GM21576 (cell line): ENCODE data around the gene PHF23.

Experiments
- ATAC-seq: cut with Tn5 transposase; IDR thresholded peaks from one replicate; pipeline ENCODE4 v1.9.1; 2021; ENCODE audit warnings: mild to moderate bottlenecking, moderate library complexity; ENCODE audit not compliant: unreplicated experiment

PHF23 gene

DNA sequence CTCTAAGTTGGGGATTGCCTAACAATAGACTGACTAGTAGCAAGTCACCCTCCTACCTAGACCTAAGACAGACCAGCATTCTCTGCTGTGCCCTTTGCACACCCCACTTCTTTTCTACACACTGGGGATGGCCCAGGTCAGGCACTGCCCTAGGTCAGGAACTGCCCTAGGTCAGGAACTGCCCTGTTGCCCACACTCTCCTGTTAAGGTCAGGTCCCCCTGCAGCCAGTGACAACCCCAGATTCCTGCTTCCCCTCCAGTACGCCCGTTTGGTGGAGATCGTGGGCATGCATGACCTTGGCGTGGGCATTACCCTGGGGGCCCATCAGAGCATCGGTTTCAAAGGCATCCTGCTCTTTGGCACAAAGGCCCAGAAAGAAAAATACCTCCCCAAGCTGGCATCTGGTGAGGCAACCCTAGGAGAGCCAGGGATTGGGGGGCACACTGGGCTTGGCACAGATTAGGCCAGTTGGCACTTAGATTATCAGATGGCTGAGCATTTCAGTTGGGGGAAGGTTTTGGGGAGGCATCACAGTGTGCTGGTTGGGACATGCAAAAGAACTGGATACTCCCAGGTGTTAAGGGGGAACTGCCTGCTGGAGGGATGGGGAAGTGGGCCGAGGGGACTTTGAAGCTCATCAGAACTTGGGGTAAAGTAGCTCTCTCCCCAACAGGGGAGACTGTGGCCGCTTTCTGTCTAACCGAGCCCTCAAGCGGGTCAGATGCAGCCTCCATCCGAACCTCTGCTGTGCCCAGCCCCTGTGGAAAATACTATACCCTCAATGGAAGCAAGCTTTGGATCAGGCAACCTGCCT, 17.8 kb downstream of the PHF23 start:
- no peak for ATAC-seq

DNA sequence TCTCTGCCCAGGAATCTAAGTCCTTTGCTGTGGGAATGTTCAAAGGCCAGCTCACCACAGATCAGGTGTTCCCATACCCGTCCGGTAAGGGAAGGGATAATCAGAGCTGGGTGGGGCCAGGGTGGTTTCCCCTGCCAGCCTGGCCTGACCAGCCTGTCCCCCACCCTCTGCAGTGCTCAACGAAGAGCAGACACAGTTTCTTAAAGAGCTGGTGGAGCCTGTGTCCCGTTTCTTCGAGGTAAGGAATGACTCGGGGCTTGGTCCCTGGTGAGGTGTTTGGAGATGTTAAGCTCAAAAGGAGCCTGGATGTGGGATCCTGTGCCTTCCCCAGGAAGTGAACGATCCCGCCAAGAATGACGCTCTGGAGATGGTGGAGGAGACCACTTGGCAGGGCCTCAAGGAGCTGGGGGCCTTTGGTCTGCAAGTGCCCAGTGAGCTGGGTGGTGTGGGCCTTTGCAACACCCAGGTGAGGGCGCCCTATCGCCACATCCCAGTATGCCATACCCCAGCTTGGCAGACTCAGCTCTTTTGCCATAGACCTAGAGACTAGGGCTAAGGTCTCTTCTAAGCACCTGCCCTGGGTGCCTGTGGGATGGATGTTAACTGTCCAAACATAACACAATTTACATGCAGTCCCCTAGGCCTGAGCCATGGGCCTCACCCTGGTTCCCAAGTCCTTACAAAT, 18.5 kb downstream of the PHF23 start:
- ATAC-seq = no peak

DNA sequence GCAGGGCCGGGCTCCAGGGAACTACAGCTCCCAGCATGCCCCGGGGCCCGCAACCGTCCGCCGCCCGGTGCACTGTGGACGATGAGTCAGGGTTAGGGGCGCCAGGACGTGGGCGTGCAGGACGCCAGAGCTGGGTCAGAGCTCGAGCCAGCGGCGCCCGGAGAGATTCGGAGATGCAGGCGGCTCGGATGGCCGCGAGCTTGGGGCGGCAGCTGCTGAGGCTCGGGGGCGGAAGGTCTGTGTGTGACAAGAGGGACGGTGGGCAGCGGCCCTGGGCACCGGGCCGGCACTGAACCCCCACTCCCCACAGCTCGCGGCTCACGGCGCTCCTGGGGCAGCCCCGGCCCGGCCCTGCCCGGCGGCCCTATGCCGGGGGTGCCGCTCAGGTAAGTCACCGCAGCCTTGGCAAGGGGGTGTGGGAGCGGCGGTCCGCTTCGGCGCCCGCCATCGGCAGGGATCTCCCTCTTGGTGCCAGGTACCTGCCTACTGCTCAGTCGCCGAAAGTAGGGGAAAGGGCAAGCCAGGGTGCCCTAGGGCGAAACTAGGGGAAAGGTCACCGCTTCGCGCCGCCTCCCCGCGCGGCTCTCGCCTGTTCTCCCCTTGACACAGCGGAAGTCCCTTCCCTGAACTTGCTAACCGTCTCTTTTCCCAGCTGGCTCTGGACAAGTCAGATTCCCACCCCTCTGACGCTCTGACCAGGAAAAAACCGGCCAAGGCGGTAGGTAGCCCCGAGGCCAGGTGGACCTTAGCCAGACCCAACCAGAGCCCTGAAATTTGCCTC, 19.3 kb downstream of the PHF23 start, which contains the start of the genes ACADVL and DLG4:
ACADVL (plus strand) TSS at position 127 of the 781 bp plus-strand sequence; CDS start at position 174, 47 bp downstream.
DLG4 (minus strand) TSS at position 25 of the 781 bp plus-strand sequence.
- peak; percentile 44 for ATAC-seq

DNA sequence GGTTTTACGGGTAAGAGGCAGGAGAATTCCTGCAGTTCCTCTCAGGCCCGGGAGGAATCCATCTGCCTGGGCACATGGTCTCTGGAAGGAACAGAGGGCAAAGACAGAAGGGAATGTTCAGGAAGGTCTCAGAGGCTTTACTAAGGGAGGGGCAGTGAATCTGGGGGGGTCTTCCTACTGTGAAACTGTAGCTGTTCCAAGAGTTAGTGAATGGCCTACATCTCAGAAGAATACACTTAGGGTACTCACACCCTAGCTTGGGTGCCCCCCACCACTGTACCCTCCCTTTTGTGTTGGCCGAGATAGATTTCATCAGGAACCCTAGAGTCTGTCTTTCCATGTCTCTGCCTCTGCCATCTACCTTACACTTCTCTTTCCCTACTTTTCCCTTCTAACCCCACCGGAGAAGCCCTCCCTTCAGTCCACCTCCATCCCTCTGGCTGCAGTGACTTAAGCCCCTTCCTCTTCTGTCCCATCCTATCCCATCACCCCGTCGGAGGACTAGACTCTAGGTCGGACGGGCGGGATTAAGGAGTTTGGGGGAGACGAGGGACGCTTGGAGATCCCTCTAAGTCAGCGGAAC, 19.9 kb downstream of the PHF23 start:
- ATAC-seq = no peak

DNA sequence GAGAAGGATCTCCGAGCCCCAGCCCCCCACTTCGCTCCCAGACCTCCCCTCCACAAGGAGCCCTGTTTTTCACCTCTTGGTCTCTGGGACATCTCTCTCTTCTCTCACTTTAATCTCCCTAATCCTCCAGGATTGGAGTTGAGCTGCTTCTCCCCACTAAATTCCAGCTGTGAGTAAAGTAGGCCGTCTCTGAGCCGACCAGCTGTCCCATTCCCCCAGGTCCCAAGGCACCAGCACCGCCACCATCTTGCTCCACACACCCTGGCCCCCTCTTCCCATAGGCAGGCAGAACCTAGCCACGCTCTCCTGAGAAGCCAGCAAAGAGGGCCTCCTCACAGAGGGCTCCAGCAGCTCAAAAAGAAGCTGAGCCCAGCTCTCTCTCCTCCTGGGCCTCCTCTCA, 20.5 kb downstream of the PHF23 start:
- ATAC-seq = no peak

DNA sequence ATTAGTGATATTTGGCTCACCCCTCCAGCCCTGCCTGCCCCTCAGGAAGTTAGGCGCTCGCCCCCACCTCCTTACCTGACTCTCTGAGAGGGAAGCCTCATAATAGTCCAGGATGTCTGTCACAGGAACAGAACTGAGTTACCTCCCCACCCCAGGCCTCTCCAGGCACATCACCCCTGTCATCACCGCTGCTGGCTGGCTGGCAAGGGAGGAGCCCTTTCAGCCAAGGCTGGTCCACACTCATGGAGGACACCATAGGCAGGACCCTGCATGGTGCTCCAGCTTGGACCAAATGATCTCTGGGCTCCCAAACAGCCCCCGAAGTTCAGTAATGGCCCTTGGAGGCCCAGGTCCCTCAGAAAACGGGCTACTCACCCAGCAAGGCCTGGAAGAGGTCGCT, 21.1 kb downstream of the PHF23 start:
- ATAC-seq = no peak

DNA sequence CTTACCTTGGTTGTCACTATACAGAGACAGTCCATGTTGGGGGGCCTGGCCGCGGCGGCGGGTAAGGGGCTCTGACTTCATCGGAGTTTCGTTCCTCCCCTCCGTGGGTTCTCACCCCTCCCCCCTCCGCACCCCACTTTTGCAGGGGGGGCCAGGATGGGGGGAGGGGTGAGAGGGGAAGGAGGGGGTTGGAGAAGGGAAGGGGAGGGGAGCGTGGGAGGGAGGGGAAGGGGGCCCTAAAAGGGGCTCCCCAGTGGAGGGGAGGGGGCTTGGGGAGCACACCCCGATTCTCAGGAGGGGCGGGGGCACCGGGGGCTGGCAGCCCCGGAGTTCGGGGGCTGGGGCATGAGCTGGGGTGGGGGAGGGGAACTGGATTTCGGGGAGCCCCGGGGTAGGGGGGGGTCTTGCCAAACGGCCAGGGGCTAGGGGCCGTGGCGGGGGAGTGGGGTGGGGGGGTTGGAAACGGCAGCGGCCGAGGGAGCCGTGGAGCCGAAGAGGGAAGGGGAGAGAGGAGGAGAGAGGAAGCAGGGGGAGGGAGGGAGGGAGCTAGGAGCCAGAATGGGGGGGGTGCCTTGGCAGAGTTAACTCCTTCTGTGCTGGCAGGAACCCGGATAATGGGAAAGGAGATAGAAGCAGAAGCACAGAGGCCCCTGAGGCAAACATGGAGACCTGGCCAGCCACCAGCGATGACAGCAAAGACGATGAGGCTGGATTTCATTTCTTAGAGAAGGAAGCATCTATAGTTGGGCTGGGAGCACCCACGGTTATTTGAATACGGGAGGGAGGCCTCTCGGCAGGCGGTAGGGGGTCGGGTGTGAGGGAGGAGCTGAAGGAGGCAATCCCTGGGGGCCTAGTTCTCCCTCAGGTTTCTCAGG, 21.9 kb downstream of the PHF23 start:
- ATAC-seq = no peak

DNA sequence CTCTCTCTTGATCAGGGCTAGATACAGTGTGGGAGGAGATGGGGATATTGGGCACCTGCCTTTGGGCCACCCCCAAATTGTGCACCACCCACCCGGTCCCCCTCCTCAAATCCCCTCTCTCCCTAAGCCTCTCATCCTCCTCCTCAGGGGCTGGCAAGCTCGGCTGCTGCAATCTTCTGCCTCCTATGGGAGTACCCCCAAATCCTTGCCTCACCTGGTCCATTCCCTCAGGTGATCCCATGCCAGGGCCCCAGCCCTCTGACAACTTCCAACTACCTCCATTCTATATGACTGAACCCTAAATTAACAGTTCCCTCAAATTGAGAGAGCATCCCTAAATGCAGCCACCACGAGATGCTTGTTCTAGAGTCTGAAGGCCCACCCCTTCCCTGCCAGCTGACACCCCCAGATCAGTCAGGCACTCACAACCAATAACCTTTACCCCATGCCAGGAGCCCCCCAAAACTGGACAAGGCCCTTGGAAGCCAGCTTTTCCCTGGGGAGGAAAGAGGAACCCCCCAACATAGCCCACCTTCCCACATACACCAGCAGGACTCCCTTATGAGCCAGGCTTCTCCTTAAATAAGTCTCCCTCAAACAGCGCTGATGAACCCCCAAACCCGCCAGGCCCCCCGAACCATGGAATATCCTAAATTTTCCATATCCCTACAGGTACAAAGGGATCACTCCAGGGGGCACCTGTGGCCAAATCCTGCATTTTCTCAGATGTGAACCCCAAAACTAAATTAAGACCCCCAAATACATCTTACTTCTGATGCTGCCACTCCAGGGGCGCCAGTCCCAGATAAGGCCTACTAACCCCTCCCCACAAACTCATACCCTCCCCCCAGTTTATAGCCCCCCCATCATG, 22.8 kb downstream of the PHF23 start:
- ATAC-seq = no peak

DNA sequence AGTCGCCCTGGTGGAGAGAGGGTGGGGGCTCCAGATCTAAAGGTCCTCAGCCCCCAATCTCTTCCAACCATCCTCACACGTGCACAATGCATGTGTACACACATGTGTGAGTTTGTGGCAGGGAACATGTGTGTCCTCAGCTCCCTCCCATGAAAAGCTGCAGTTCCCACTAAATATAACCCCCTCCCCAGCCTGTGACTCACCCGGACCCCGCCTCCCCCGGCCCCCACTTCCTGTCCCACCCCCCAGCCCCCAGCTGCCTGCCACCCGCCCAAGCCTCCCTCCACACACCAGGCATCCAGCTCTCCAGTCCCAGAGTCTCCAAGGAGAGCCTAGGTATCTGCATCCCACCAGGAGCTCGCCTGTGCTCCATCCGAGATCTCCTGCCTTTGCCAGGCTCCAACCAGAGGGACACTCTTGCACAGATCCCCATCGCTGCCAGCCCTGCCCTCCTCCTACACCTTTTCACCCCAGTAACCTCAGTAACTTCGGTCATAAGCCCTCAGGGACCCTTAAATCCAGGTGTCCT, 23.5 kb downstream of the PHF23 start:
- ATAC-seq = no peak

DNA sequence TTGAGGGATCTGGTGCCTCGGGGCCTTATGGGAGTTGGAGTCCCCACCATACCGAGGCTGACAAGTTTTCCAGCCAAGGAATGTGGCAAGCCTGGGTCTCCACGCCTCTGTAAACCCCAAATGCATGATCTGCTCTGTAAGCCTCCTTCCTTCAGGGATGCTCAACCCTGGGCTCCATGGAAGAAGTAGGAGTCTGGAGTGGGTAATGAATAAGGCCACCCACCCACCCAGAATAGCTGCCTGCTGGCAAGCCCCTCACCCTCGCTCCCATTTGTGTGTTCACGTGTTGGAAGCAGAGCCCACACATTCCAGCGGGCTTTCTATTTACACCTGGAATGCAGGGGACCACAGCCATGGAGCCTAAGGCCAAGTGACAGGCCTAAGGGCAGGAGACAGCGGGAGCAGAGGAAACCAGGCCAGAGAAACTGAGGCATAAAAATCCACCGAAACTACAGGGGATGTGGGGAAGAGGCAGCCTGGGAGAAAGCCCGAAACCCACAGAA, 24.1 kb downstream of the PHF23 start:
- no peak for ATAC-seq

DNA sequence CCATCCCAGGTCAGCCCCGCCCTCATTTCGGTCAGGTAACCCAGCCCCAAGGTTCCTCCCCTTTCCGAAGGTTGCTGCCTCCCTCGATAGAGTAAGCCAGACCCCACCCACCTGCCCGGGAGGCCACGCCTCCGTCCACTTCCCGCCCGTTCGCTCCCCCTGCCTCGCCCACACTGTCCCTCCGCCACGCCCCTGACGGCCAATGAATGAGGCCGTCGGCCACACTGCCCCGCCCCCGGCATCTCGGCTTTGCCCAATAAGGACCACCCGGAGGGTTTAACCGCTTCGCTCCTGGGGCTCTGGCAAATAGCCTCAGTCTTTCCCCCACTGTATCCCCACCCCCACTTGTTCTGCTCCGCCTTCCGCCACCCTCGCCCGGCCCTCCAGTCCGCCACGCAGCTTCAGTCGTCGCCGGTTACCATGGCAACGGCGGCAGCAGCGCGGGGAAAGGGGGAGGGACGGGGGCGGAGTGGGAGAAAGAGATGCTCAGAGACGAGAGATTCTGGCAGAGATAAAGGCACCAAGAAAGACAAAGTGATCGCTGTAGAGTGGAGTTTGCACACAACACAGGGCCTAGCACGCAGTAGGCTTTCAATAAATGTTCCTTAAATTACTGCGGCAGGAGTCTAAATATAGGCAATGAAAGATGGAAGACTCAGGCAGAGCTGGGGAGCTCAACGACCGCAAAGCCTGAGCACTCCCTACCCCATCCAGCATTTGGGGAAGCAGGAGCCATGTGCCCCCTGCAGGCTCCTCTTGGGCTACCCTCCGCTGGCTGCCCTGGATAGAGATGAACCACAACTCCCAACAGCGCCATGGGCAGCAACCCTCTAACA, 24.7 kb downstream of the PHF23 start:
- ATAC-seq = peak; percentile 75

DNA sequence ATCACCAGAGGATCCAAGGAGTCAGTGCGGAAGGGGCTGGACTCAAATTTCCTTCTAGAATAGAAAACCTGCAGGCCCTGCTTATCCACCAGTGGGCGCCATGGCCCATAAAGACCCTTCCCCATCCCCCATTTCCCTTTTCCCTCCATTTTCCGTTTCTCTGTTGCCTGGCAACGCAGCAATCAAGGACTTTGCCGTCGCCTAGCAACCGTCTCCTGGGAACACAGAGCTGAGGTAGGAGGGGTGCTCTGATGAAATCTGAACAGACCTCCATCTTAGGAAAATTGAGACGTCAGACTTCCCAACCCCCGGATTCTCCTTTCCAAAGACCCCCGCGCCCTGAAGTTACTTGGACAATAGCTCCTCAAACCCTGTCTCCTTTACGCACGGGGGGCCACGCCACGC, 25.4 kb downstream of the PHF23 start:
- no peak for ATAC-seq

DNA sequence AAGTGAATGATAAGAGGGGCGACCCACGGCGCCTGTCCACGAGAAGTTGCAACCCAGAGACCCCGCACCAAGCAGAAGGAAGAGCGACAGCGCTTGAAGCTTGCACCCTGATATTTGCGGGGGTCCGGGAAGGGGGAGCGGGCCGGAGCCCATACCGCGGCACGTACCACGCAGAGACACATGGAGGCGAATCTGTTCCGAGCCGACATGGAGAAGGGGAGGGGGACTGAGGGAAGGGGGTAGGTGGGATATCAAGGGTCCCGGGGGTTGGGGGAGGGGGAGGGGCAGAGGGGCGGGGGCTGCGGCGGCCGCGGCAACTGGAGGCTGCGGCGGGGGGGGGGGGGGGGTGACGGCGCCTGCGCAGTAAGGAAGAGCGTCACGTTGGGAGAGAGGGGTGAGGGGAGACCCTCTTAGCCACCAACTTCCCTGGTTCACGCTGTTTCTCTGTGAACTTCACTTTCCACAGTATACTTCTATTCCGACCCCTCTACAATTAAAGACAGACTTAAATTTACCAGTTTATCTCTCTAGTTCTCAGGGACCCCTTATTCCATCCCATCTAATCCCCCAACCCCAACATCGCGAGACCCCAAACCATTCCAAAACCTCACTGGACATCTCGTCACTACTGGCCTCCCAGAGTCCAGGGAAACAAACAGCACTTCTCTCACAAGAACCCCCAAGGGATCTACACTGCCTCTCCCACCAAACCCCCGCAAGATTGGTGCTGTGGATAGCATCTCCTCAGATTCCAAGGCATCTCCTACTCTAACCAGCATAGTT, 27.6 kb downstream of the PHF23 start:
- ATAC-seq = no peak

DNA sequence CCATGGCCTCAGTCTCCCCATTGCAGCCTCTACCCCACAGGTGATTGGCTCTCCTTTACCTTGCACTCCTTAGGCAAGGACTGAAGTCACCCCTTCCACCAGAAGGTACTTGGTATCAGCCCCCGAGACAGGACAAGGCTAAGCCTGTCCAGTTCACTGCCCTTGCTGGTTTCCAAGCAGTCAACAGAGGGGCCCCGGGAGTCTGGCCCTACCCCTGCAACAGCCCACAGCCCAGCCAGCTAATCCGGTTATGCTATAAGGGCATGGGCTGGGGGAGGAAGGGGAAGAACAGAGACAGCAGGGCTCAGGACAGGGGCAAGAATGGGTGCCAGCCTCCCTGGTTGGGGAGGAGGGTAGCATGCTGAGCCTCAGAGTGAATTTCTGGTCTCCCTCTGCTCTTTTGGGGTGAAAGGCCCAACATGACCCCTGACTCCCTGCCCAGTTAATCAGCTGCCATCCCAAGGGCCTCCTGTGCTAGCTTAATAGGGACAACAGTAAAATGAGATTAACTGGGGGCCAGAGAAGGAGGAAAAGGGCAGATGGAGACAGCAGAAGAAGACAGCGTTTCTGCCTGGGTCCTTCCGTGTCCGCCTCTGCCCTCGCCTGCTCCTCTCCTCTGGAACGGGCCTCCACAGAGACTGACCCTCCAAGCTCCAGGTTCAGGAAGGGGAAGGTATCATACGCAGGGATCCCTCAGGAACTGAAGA, 30.4 kb downstream of the PHF23 start:
- no peak for ATAC-seq

DNA sequence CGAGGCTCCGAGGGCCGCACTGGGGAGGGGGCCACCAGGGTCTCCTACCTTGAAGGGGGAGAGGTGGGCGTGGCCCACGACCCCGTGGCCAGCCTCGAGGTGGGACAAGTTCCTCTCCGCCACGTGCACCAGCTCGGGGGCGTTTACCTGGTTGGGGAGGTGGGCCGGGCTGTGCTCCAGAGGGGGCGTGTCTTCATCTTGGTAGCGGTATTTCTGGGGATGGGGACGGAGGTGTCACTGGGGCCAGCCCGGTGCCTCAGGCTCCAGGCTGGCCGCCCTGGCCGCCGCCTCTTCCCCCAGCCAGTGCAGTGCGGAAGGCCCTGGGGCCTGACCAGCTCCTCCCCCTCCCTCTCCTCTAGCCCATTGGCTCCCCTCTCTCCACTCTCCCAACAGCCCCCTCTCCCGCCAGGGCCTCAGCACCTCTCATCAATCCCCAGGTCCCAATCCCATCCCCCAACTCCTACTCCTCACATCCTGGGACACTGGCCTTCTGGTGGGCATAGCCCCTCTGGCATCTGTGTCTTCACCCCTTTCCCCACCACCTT, 31.2 kb downstream of the PHF23 start:
- ATAC-seq = no peak
